Astrocyte (in vitro differentiated cells and primary cell): Measurements from ENCODE around the gene CALB2. TPM values are rescaled to one million over a fixed set of nuclear protein-coding genes. Genes with fewer than 3 reads are reported as not detected.

Source experiments
- DNase-seq: peaks from one replicate; pipeline ENCODE4 v3.0.0-alpha.2; 2010; ENCODE audit warnings: low read depth
- FAIRE-seq: peaks from 2 replicates; lab custom pipeline; 2011; peaks lifted over from hg19 to GRCh38; lab: Jason Lieb, UNC
- H2AFZ ChIP-seq: 2 replicates; pipeline ENCODE4 v1.6.0; 2012; ENCODE audit warnings: low read depth, low read length, inconsistent platforms
- H3K27ac ChIP-seq: 2 replicates; pipeline ENCODE4 v1.5.1; 2011; ENCODE audit warnings: low read depth, low read length, inconsistent platforms
- H3K27me3 ChIP-seq: 2 replicates; pipeline ENCODE4 v1.6.0; 2011; ENCODE audit warnings: low read length, inconsistent platforms; ENCODE audit not compliant: insufficient read depth
- H3K36me3 ChIP-seq: 2 replicates; pipeline ENCODE4 v1.5.1; 2011; ENCODE audit warnings: low read length, inconsistent platforms; ENCODE audit not compliant: insufficient read depth
- H3K4me1 ChIP-seq: 2 replicates; pipeline ENCODE4 v1.5.1; 2011; ENCODE audit warnings: low read length, inconsistent platforms; ENCODE audit not compliant: insufficient read depth
- H3K4me2 ChIP-seq: 2 replicates; pipeline ENCODE4 v1.6.0; 2012; ENCODE audit warnings: low read length, inconsistent platforms
- H3K4me3 ChIP-seq: 2 replicates; pipeline ENCODE4 v1.5.1; 2011; ENCODE audit warnings: low read depth, mild to moderate bottlenecking, low read length, inconsistent platforms; ENCODE audit not compliant: insufficient read depth
- H3K79me2 ChIP-seq: 2 replicates; pipeline ENCODE4 v1.6.0; 2012; ENCODE audit warnings: mild to moderate bottlenecking, low read length, inconsistent platforms; ENCODE audit not compliant: insufficient read depth
- H3K9ac ChIP-seq: 2 replicates; pipeline ENCODE4 v1.6.0; 2012; ENCODE audit warnings: mild to moderate bottlenecking, low read length, inconsistent platforms
- H3K9me3 ChIP-seq: 2 replicates; pipeline ENCODE4 v1.5.1; 2012; ENCODE audit warnings: low read depth, mild to moderate bottlenecking, low read length, inconsistent platforms; ENCODE audit not compliant: insufficient read depth
- H4K20me1 ChIP-seq: 2 replicates; pipeline ENCODE4 v1.6.0; 2012; ENCODE audit warnings: low read length, inconsistent platforms; ENCODE audit not compliant: insufficient read depth
- H3K27ac Mint-ChIP-seq: one replicate; pipeline ENCODE4 v1.8.0; 2021; ENCODE audit warnings: mild to moderate bottlenecking, mixed read lengths; ENCODE audit not compliant: unreplicated experiment
- H3K27me3 Mint-ChIP-seq: one replicate; pipeline ENCODE4 v1.8.0; 2021; ENCODE audit warnings: low read depth, mixed read lengths; ENCODE audit not compliant: unreplicated experiment
- H3K36me3 Mint-ChIP-seq: one replicate; pipeline ENCODE4 v1.8.0; 2021; ENCODE audit warnings: low read depth, mixed read lengths; ENCODE audit not compliant: unreplicated experiment
- H3K4me1 Mint-ChIP-seq: one replicate; pipeline ENCODE4 v1.8.0; 2021; ENCODE audit warnings: low read depth, mixed read lengths; ENCODE audit not compliant: unreplicated experiment
- H3K4me3 Mint-ChIP-seq: one replicate; pipeline ENCODE4 v1.8.0; 2021; ENCODE audit warnings: mild to moderate bottlenecking, moderate library complexity, mixed read lengths; ENCODE audit not compliant: unreplicated experiment
- H3K9me3 Mint-ChIP-seq: one replicate; pipeline ENCODE4 v1.8.0; 2021; ENCODE audit warnings: mild to moderate bottlenecking, mixed read lengths; ENCODE audit not compliant: unreplicated experiment
- EZH2 ChIP-seq: IDR thresholded peaks from 2 replicates; pipeline ENCODE4 v1.6.1; 2012; ENCODE audit warnings: mild to moderate bottlenecking, low read length, inconsistent platforms; ENCODE audit not compliant: insufficient read depth
- total RNA-seq: library from RNA; stranded (reverse); gene quantifications from 2 replicates; pipeline ENCODE4 v1.2.1, GENCODE V29; 2021
- TF ChIP-seq, protein P1 (sequence below): IDR thresholded peaks from 2 replicates; pipeline ENCODE4 v1.5.1; 2011; ENCODE audit warnings: low read depth, mild to moderate bottlenecking, inconsistent platforms, low read length, moderate library complexity; ENCODE audit not compliant: insufficient read depth

The CALB2 gene
- total RNA-seq, 1 donor from 2014 or later: 4.2 TPM

GRCh38 chr16:71426069-71426879 lies 67.8 kb downstream of the CALB2 start:
- peaks cover 1% of the 10 kb centered on the region for H3K9me3 Mint-ChIP-seq
- H3K9me3 ChIP-seq: no peaks in the 10 kb centered on the region
- peak overlapping the region; percentile 85 for H3K4me3 Mint-ChIP-seq
- H3K27ac Mint-ChIP-seq: peak overlapping the region; percentile 56
- H3K4me2 ChIP-seq: peak overlapping the region; percentile 79
- no peaks in the 10 kb centered on the region for H3K36me3 ChIP-seq
- H3K27me3 Mint-ChIP-seq: peaks cover 39% of the 10 kb centered on the region
- peak overlapping the region; percentile 64 for H2AFZ ChIP-seq
- DNase-seq (peak; percentile 87), FAIRE-seq (peak; percentile 20)
- H3K27me3 ChIP-seq: peaks cover 3% of the 10 kb centered on the region
- no peaks in the 10 kb centered on the region for H3K4me1 ChIP-seq
- no peaks in the 10 kb centered on the region for H3K4me1 Mint-ChIP-seq
- no peaks in the 10 kb centered on the region for H3K36me3 Mint-ChIP-seq
- H3K79me2 ChIP-seq: no peaks in the 10 kb centered on the region
- H3K9ac ChIP-seq: no peak overlapping the region
- peak overlapping the region; percentile 53 for H3K4me3 ChIP-seq
- H3K27ac ChIP-seq: no peak overlapping the region
- no peaks in the 10 kb centered on the region for H4K20me1 ChIP-seq
- TF ChIP-seq EZH2: no peak
- TF ChIP-seq, protein P1, sequence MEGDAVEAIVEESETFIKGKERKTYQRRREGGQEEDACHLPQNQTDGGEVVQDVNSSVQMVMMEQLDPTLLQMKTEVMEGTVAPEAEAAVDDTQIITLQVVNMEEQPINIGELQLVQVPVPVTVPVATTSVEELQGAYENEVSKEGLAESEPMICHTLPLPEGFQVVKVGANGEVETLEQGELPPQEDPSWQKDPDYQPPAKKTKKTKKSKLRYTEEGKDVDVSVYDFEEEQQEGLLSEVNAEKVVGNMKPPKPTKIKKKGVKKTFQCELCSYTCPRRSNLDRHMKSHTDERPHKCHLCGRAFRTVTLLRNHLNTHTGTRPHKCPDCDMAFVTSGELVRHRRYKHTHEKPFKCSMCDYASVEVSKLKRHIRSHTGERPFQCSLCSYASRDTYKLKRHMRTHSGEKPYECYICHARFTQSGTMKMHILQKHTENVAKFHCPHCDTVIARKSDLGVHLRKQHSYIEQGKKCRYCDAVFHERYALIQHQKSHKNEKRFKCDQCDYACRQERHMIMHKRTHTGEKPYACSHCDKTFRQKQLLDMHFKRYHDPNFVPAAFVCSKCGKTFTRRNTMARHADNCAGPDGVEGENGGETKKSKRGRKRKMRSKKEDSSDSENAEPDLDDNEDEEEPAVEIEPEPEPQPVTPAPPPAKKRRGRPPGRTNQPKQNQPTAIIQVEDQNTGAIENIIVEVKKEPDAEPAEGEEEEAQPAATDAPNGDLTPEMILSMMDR: no peak

DNA sequence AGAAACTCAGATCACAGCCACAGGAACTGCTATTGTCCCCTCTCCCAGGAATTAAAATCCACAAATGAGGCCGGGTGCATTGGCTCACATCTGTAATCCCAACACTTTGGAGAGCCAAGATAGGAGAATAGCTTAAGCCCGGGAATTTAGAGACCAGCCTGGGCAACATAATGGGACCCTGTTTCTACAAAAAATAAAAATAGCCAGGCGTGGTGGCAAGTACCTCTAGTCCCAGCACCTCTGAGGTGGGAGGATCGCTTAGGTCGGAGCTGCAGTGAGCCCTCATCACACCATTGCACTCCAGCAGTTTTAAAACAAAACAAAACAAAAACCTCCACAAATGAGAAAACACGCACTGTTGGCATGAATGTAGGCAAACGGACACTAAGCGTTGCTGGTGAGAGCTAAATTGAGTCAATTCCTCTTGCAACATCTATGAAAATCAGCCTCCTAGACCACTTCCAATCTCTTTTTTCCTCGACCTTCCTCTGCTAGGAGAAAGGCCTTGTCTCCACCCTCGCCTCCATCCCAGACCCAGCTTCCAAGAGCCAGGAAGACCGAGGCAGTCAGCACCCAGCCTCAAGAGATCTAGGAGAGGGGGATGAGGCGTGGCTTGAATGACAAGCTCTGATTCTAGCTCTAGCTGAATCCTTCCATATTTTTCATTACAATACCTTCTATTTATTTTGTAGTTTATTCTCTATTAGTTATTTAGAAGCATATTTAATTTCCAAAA lies 68.5 kb downstream of the CALB2 start:
- peak overlapping the region; percentile 66 for H3K27ac Mint-ChIP-seq
- H3K27me3 ChIP-seq: peaks cover 3% of the 10 kb centered on the region
- no peak overlapping the region for H3K27ac ChIP-seq
- H3K9me3 ChIP-seq: no peaks in the 10 kb centered on the region
- peaks cover 1% of the 10 kb centered on the region for H3K9me3 Mint-ChIP-seq
- H3K4me3 Mint-ChIP-seq: peak overlapping the region; percentile 20
- H2AFZ ChIP-seq: no peak overlapping the region
- no peaks in the 10 kb centered on the region for H3K79me2 ChIP-seq
- DNase-seq: no peak
- H3K27me3 Mint-ChIP-seq: peaks cover 43% of the 10 kb centered on the region
- no peaks in the 10 kb centered on the region for H3K36me3 ChIP-seq
- no peaks in the 10 kb centered on the region for H3K36me3 Mint-ChIP-seq
- no peak for TF ChIP-seq EZH2
- TF ChIP-seq, protein P1: no peak
- H3K4me1 ChIP-seq: no peaks in the 10 kb centered on the region
- H4K20me1 ChIP-seq: no peaks in the 10 kb centered on the region
- H3K4me3 ChIP-seq: no peak overlapping the region
- FAIRE-seq: no peak
- H3K4me1 Mint-ChIP-seq: no peaks in the 10 kb centered on the region
- no peak overlapping the region for H3K9ac ChIP-seq
- no peak overlapping the region for H3K4me2 ChIP-seq
